Measurements from ENCODE around the gene PNLIPRP1.

PNLIPRP1 gene

DNA sequence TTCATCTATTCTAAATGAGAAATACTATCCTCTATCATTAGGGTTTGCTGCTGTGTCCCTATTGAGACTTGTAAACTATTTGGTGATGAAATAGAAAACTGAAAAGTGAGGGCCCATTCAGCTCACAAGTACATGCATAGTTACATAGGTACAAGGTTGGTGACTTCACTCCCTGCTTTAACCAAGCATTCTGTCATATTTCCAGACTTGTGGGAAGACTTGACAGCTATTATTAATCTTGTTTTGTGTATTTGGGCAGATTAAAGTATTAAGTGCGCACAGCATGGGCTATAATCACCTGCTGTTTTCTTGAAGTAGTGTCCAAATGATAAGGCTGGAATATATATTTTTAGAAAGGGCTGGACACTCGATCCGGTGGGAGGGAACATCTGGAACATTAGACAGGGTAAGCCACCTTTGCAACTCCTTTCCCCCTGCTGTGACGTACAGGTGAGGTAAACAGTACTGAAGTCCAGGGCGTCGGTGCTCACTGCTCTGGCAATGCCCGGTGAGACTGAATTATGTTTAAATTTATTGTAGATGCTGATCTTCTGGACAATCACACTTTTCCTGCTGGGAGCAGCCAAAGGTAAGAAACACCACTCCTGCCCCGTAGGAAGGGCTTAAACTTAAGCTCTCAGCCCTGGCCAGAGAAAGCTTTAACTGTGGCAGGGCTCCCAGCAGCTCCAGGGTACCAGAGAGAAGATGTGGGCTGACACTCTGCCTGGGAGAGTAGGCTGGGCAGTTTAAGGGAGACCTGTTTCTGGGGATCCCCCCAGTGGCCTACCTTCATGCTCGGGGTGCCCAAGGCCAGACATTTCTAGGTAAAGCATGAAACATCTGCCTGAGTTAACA is at the start of gene PNLIPRP1:
Gene PNLIPRP1 (plus strand): TSS at position 370 of the 855 bp plus-strand sequence. CDS start 171 bp downstream, at position 541.
- no peak for DNase-seq (ENCODE audit: low read depth in 1 of 2, low spot score in 1 of 2)

DNA sequence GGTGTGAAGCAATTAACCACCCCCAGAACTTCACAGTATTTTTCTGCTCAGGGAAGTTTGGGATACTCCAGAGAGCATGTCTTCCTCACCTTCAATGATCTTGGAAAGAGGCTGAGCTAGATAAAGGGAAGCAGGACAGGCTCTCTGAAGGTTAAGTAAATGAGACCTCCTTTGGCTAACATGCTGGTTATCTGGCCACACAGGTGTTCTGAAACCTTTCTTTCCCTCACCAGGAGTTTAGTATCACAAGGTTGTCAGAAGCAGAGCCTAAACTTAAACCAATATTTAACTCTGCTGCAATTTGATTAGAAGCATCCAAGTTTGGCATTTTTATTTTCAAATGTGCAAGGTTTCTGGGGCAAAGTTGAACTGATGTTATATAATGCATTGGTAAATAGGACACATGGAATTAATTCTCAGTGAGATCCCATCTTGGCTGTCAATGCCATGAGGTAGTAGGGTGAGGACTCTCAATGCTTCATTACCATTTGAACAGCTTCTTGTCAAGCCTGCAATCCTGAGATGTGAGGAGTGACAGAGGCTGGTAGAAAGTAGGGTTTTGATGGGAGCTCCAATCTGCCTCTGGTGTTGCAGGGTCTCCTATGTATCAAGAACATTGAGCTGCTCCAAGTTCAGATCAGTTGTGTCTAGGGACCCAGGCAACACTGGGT is 48.6 kb upstream of the PNLIPRP1 start:
- DNase-seq (ENCODE audit: low read depth in 1 of 2, low spot score in 1 of 2) = no peak

DNA sequence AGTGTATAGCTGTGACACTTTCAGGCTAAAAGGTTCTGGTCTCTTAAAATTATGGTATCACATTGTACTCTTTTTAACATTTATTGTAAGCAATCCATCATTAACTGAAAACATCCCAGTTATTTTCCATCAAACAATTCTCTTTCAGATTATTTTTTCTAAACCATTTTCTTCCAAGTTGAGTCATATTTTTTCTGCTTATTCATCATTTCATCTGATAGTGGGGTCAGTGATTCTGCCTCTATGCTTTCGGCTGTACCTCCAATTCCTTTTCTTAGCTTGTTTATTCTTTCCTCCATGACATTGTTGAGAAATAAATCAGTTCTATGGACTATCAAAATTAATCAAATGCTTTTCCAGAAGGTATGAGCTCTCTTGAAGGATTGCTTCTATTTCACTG is 45.6 kb upstream of the PNLIPRP1 start:
- no peak for DNase-seq (ENCODE audit: low read depth in 1 of 2, low spot score in 1 of 2)

DNA sequence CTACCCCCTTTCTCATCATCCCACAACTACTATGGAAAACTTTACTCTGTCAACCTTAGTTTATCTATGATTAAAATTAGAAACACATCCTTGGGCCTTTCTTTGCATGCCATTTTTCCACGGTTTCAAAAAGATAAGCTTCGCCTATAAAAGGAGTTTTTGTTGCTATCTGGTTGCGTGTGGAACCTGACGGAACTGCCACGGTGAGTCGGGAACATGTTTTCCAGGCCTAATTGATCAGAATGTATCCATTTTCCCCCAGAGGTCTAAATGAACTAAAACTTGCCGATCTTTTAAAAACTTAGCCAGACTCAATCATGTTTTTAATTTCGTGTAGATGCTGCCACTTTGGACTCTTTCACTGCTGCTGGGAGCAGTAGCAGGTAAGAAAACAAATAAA is 45.0 kb upstream of the PNLIPRP1 start, which contains the start of gene PNLIP:
Gene PNLIP (plus strand): TSS at position 176 of the 400 bp plus-strand sequence. CDS start 162 bp downstream, at position 338.
- DNase-seq (ENCODE audit: low read depth in 1 of 2, low spot score in 1 of 2) = no peak

DNA sequence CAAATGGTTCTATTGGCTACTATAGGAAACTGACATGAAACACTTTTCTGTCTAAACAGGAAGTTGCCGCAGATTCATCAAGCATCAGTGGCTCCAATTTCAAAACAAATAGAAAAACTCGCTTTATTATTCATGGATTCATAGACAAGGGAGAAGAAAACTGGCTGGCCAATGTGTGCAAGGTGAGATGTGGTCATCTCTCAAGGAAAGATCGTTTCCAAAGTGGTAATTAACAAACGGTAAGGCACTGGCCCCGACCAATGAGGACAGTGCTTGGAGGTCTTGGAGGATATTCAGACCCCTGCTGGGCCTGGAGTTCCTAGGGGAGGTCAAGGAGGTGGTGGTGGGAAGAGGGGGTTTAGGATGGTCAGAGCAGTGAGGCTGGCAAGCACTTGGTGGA is 42.5 kb upstream of the PNLIPRP1 start:
- no peak for DNase-seq (ENCODE audit: low read depth in 1 of 2, low spot score in 1 of 2)

DNA sequence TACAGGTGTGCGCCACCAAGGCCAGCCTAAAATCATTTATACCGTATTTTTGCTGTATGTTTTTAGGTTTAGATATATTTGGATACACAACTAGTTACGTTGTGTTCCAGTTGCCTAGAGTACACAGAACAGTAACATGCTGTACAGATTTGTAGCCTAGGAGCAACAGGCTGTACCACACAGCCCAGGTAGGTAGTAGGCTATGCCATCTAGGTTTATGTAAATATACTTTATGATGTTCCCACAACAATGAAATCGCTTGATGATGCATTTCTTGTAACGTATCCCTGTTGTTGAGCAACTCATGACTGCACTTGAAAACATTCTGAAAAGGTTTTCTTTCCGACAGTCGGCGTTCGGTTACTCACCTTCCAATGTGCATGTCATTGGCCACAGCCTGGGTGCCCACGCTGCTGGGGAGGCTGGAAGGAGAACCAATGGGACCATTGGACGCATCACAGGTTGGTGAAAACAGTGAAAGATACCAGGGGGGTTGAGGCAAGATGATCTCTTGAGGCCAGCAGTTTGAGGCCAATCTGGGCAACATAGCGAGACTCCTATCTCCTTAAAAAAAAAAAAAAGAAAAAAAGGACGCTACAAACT is 37.3 kb upstream of the PNLIPRP1 start:
- DNase-seq (ENCODE audit: low read depth in 1 of 2, low spot score in 1 of 2) = no peak

DNA sequence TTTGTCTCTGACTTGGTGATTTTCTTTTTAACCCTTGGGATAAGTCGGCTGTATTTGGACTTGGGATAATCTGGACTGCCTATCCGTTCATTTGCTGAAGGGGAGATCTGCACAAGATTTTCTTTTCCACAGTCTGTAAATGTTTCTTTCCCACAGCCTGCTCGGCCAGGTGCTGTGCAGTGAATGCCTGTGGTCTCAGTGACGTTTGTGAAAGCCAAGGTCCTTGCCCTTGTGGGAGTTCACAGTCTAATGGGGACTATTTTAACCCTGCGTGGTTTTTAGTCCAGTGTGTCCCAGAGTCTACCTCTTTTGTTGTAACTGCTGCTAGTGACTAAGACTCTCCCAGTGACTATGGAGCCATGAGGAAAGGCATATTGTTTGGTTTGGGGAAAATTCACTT is 36.1 kb upstream of the PNLIPRP1 start:
- no peak for DNase-seq (ENCODE audit: low read depth in 1 of 2, low spot score in 1 of 2)

DNA sequence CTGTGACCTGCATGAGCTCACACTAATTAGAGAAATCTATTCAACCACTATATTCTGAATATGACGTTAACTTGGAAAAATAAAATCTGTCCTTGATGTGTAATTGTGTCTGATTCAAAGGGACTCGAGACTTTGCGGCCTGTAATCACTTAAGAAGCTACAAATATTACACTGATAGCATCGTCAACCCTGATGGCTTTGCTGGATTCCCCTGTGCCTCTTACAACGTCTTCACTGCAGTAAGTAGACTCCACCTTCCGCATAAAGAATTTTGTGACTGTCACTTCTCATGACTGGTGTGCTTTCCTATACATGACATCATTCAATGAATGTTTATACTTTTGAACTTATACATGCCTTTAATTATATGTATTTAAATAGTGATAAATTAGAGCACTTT is 34.9 kb upstream of the PNLIPRP1 start:
- DNase-seq (ENCODE audit: low read depth in 1 of 2, low spot score in 1 of 2) = no peak

DNA sequence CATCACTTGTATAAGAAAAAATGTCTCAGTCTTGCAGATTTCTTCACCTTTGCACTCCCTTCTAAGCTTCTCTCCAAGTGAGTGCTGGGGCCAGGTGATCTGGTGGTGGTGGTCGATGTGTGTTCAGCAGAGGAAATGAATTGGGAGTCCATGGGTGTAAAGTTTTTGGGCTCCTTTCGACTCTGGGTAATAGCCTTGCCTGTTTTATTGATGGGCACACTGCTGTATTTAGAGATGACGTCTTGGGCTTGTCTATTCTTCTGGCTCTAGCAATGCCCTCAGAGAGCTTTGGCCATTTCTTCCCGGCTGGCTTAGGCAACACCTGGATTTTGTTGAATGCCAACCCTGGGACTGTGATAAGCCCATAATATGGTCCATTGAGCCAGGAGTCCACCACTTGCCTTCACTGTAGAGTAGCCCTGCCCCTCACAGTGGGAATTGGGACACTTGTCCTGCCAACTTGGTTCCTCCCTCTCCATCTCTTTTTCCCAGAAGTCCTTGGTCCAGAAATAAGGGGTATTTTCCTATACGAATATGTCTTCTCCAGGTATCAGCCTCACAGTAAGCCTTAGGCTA is 33.4 kb upstream of the PNLIPRP1 start:
- DNase-seq (ENCODE audit: low read depth in 1 of 2, low spot score in 1 of 2) = no peak

DNA sequence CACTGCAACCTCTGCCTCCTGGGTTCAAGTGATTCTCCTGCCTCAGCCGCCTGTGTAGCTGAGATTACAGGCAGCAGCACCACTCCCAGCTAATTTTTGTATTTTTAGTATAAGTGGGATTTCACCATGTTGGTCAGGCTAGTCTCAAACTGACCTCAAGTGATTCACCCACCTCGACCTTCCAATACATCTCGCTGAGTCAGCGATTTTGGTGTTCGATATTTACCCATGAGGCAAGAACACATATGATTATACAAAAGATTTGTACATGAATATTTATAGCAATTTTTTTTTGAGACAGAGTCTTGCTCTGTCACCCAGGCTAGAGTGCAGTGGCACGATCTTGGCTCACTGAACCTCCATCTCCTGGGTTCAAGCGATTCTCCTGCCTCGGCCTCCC is 25.2 kb upstream of the PNLIPRP1 start:
- DNase-seq (ENCODE audit: low read depth in 1 of 2, low spot score in 1 of 2) = no peak

DNA sequence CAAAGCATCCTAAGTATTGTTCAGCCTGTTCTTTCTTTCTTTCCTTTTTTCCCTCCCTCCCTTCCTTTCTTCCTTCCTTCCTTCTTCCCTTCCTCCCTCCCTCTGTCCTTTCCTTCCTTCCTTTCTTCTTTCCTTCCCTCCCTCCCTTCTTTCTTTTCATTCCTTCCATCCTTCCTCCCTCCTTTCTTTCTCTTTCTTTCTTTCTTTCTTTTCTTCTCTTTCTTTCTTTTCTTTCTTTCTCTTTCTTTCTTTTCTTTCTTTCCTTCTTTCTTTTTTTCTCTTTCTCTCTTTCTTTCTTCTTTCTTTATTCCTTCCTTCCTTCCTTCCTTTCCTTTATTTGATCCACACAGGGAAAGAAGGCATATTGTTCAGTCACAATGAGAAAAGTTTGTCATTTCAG is 23.8 kb upstream of the PNLIPRP1 start:
- no peak for DNase-seq (ENCODE audit: low read depth in 1 of 2, low spot score in 1 of 2)

DNA sequence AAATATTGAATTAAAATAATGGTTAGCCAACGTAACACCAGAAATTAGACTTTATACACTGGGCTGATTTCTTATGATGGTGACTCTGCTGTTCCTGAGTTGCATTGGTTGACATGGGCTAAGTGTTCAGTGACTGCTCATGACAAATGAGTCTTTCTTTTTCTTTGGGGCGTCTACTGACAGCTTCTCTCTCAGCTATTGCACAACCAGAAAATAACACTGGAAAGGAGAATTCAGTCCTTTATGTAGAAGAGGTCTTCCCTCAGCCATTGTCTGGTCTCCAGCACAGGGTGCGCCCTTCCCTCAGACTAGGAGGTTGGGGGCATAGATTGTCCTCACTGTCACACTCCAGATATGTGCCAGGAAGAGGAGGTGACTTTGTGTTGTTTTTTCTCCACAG is 23.4 kb upstream of the PNLIPRP1 start:
- DNase-seq (ENCODE audit: low read depth in 1 of 2, low spot score in 1 of 2) = no peak

DNA sequence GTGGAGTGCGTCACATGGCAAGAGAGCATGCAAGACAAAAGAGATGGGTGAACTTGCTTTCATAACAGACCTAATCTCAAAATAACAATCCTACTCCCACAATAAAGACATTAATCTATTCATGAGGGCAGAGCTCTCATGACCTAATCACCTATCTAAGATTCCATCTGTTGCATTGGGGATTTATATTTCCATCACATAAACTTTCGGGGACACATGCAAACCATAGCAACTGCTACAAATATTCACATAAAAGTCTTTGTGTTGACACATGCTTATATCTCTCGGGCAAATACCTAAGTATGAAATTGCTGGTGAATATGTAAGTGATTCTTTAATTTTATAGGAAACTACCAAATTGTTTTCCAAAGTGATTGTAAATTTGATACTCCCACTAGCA is 16.0 kb upstream of the PNLIPRP1 start:
- DNase-seq (ENCODE audit: low read depth in 1 of 2, low spot score in 1 of 2) = no peak

DNA sequence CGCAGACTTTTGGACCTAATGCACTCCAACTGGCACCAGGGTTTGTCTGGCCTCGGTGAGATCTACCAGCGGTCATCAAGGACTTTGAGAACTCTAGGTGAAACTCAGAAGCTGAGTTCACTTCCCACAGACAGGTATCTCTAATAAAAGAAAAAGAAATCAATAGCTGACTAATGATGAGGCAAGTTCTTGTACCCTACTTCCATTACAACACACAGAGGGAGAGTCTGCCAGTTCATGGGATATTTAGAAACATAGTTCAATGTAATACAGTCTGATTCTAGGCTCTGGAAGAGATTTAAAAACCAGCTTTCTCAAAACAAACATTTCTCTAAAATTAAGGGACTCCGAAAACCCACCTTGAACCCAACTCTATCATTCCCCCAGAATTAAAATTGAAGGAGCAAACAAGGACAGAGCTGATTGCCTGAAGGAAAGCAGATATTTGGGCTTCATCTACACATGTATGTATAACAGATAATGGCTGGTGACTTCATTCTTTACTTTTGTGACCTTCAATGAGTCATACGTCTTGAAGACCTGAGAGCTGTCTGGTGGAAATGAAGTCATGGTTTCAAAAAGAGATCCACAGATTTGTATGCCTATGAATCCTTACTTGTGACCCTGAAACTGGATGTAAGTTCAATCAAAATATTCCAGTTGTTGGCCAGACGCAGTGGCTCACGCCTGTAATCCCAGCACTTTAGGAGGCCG is 2.7 kb upstream of the PNLIPRP1 start:
- DNase-seq (ENCODE audit: low read depth in 1 of 2, low spot score in 1 of 2) = no peak

DNA sequence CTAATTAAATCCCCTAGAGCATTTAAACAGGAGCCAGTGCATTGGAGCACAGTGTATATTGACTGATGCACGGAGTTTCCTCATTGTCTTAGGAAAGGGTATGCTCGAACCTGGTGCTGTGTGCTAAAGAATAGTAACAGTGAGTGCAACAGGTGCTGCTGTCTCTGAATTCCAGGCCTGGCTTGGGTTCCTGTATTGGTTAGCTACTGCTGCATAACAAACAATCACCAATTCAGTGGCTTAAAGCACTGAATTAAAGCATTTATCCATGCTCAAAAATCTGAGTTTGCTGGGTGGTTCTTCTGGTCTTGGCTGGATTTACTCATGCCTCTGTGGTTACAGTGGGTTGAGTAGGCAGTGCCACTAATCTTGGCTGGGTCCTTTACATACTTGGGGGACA is 1.8 kb upstream of the PNLIPRP1 start:
- no peak for DNase-seq (ENCODE audit: low read depth in 1 of 2, low spot score in 1 of 2)

DNA sequence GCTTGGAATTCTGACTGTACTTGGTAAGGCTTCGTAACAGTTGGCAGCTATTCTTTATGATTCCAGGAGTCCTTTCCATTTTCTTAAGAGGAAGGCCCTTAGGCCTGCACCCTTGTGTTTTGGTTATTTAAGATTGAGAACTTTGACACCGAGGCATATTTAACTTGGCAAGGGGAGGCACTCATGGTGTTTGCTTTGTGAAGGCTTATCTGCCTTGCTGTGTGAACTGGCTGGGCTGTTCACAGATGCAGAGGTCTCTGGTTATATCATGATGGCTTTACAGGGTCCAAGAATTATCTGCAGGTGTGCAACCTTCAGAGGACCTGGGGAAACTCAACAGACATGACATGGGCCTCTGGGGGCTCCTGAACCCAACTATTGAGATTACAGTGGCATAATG is 833 bp upstream of the PNLIPRP1 start:
- no peak for DNase-seq (ENCODE audit: low read depth in 1 of 2, low spot score in 1 of 2)

DNA sequence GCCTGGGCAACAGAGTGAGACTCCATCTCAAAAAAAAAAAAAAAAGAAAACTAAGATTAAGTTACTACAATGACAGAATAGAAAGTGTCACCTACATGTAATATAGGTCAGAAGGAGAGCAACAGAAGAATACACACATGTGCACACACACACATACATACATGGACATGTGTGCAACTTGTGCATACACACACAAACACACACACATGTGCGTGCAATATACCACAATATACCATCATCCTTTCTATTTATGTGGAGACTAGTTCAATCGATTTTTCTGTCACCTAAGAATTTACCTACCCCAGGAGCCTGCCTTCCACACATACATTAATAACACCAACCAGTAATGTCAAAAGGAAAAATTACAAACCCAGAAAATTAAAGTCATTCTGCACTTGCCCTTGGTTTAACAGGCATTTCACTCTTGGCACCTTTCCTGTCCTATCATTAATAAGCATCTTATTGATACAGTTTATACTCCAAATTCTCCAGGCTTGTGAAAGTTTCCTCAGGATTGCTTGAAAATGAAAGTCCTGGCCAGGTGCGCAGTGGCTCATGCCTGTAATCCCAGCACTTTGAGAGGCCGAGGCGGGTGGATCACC is 2.5 kb downstream of the PNLIPRP1 start:
- DNase-seq (ENCODE audit: low read depth in 1 of 2, low spot score in 1 of 2) = no peak

DNA sequence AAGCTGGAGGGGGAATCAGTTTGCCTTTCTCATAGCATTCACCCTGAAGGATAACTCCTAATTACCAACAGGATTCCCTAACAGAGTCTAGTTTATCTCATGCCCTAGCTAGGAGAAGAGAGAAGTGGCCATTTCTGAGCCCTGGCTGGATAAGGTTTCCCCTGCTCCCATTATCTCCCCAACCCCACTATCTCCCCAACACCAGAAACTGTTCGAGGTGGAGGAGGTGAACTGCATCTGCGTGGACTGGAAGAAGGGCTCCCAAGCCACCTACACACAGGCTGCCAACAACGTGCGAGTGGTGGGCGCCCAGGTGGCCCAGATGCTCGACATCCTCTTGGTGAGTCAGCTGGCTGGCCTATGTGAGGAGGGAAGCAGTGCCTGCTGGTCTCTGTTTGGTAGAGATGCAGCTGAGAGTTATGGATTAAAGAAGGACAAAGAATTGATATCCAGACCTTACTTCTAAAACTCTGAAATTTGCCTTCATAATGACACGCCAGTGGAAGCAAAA is 3.8 kb downstream of the PNLIPRP1 start:
- no peak for DNase-seq (ENCODE audit: low read depth in 1 of 2, low spot score in 1 of 2)

DNA sequence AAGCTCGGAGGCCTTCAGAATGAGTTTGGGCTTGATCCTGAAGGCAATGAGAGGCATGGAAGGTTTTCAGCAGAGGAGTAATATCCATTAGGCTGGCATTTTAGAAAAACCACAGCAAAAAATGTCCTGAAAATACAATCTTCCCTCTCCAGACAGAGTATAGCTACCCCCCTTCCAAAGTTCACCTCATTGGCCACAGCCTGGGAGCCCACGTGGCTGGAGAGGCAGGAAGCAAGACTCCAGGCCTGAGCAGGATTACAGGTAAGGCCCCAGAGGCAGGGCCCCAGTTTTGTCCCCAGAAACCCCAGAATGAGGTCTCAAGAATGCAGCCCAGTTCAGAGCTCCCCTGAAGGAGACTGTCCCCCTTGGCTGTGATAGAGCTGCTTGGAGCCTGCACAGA is 5.3 kb downstream of the PNLIPRP1 start:
- no peak for DNase-seq (ENCODE audit: low read depth in 1 of 2, low spot score in 1 of 2)

DNA sequence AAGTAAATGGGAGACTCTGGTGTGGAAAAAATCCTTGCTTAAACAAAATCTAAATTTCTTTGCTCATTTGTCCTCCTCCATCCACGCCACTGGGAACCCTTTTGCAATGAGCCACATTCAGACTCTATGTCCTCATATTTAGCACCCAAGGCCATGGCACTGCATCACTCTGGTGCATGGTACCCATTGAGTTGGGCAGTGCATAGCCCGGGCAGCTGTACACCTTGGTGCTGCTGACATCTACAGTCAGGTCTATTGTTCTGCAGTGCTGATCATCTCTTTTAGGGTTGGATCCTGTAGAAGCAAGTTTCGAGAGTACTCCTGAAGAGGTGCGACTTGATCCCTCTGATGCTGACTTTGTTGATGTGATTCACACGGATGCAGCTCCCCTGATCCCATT is 6.8 kb downstream of the PNLIPRP1 start:
- DNase-seq (ENCODE audit: low read depth in 1 of 2, low spot score in 1 of 2) = no peak

DNA sequence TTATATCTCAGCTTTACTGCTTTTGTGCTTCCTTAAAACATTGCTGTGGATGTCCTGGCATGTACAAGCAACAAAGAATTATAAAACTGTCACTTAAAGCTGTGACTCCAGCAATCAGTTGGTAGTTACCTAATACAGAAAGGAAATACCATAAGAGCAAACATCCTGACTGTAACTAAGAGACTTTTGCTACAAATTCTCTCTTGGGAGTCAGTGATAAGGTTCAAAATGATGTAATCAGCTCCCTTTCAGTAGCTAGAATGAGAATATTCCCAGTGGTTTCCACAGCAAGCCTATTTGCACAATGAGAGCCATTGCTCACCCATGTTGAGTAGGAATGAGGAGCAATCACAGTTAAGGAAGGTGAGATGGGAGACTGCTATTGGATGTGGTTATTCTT is 7.6 kb downstream of the PNLIPRP1 start:
- no peak for DNase-seq (ENCODE audit: low read depth in 1 of 2, low spot score in 1 of 2)
